GM19035 (cell line): Measurements from ENCODE around the gene HOXB3.

ENCODE experiments used
- ATAC-seq: cut with Tn5 transposase; IDR thresholded peaks from one replicate; pipeline ENCODE4 v1.9.1; 2021; ENCODE audit not compliant: unreplicated experiment

HOXB3 gene

GRCh38 chr17:48571024-48571818 lies 18.8 kb downstream of the HOXB3 start:
- ATAC-seq, result no peak

- no peak for ATAC-seq
Measured at GRCh38 chr17:48570325-48571023, 19.6 kb downstream of the HOXB3 start.

- ATAC-seq, result no peak
Measured at GRCh38 chr17:48569674-48570324, 20.2 kb downstream of the HOXB3 start.

GRCh38 chr17:48569240-48569582 lies 20.8 kb downstream of the HOXB3 start:
- no peak for ATAC-seq

GRCh38 chr17:48568499-48569239 lies 21.4 kb downstream of the HOXB3 start:
- ATAC-seq, result no peak

GRCh38 chr17:48567646-48568354 lies 22.2 kb downstream of the HOXB3 start:
- ATAC-seq, result no peak

DNA sequence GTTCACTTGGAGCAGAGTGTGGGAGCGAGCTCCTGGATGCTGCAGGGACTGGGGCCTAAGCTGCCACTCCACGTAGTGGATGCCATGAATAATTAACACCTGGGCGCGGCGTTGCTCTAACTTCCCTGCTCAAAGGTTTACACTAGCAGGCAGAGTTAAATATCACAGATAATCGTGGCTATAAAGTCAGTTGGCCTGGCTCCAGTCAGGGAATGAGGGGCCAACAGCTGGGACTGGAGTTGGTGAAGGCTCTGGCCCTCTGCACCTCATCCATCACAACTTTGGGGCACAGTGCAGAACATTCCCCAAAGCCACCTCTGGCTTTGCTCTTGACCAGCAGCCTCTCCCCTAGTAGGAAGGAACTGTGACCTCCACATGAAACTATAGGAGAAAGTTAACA lies 22.8 kb downstream of the HOXB3 start:
- no peak for ATAC-seq

- ATAC-seq, result no peak
Measured at GRCh38 chr17:48566717-48567116, 23.3 kb downstream of the HOXB3 start.

- no peak for ATAC-seq
Measured at GRCh38 chr17:48565925-48566710, 23.9 kb downstream of the HOXB3 start.

DNA sequence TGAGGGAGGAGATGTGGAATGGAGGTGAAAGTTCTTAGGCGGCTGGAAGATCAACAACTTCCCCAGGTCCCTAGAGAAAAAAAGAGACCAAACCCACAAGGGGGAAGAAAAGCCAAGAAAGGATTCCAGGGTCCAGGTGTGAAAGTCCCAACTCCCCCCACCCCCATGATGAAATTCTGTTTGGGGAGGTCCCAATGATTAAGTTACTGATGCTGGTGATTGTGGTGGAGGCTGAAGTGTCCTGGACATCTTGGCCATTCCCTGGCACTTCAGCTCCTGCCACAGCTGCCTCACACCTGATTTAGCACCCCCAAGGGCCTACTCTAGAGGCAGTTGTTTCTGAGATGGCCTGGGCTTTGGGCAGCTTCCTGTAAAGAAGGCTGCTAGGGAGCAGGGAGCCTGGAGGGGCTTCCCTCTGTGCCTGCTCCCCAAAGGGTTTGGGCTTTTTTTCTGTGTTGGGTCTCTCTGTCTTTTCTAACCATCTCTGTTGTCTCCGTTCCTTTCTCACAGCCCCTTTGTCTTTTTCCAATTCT lies 25.0 kb downstream of the HOXB3 start:
- ATAC-seq, result no peak

GRCh38 chr17:48564188-48565021 lies 25.6 kb downstream of the HOXB3 start:
- no peak for ATAC-seq

GRCh38 chr17:48563867-48564187 lies 26.2 kb downstream of the HOXB3 start:
- ATAC-seq, result no peak

DNA sequence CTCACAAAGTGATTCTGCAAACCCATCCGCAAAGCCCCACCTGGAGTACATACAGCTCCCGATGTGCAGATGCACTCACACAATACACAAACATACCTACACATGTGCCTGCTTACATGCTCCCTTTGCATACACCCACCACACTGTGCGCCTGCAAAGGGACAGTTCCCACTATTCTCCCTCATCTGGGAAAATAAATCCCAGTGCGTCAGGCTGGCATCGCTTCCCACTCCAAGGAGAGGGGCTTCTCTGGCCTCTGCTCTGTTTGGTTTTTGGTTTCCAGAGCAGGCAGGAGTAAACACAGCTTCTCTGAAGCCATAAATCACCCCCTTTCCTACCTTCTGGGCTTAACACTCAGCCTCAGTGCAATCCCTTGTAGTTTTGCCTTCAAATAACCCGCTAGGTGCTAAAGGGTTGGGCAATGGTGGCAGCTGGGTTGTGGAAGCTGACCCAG lies 26.6 kb downstream of the HOXB3 start:
- no peak for ATAC-seq

DNA sequence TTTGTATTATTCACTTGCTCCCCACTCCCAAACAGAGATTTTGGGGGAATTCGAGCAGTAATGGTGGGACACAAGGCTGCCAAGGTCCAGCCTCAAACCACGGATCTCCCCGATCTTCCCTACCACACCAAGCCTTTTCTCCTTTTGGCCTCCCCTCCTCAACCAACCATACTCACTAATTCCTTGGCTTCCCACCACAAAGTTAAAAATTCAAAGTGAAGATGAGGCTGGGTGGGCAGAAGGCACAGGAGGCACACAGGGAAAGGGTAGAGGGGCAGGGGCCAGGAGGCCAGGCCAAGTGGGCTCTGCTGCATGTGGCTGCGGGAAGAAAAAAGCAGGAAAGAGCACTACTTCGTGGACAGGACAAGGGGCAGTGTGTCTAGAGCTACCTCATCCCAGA lies 27.1 kb downstream of the HOXB3 start:
- no peak for ATAC-seq

GRCh38 chr17:48561884-48562810 lies 27.9 kb downstream of the HOXB3 start:
- no peak for ATAC-seq

DNA sequence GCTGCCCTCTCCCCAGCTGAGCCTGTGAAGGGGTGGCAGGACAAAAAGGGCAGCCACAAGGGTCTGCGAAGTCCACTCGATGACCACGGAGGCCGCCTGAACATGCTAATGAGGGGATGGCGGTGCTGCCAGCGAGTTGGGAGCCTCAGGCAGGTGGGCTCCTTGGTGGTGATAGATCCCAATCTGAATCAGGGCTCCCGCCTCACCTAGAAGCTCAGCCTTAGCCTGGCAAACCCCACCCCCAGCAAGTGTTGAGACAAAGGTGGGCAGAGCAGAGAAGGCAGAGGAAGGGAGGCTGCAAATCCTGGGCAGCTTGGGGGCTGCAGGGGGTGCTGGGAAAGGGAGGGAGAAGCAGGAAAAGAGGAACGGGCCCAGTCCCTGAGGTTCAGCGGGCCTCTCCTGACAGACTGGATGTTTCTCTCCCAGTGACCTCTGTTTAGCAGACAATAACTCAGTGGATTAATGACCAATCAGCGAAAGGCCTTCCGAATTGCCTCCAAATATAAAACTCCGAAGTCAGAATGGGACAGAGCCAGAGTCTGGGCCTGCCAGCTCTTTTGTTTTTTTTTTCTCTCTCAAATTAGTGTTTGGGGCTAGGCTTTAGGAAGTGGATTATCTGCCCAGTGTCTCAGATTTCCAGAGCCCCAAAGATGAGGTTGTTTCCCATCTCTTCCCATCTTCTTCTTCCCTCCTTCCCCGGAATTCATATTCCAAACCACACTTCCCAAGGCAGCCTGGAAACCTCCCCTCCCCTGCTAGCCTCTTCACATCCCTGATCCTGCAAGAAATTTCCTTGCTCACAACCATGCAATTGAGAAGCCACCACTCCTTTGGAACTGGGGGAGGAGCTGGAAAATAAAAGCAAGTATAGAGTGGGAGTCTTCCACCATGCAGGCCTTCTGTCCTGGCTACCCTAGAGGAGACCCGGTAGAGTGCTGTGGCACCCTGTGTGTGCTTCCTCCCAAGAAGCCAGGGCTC lies 29.9 kb downstream of the HOXB3 start:
- no peak for ATAC-seq
